Hepatocyte (in vitro differentiated cells): ENCODE measurements around the gene AP3S2.

Experiments used
- EZH2 ChIP-seq: fragments of 200-600 bp; sonication (generic); IDR thresholded peaks from 2 replicates; pipeline ENCODE4 v1.6.1; 2016; ENCODE audit warnings: antibody characterized with exemption, mild to moderate bottlenecking, borderline replicate concordance
- EZH2phosphoT487 ChIP-seq: fragments of 200-600 bp; sonication (generic); IDR thresholded peaks from one replicate; pipeline ENCODE4 v1.6.1; 2018; ENCODE audit warnings: antibody characterized with exemption, mild to moderate bottlenecking, low read depth, moderate library complexity; ENCODE audit not compliant: unreplicated experiment, severe bottlenecking
- TF ChIP-seq, protein P1 (sequence below): fragments of 200-600 bp; sonication (generic); IDR thresholded peaks from 2 replicates; pipeline ENCODE4 v1.5.1; 2016; ENCODE audit warnings: antibody characterized with exemption, mild to moderate bottlenecking; ENCODE audit not compliant: poor library complexity

DNA sequence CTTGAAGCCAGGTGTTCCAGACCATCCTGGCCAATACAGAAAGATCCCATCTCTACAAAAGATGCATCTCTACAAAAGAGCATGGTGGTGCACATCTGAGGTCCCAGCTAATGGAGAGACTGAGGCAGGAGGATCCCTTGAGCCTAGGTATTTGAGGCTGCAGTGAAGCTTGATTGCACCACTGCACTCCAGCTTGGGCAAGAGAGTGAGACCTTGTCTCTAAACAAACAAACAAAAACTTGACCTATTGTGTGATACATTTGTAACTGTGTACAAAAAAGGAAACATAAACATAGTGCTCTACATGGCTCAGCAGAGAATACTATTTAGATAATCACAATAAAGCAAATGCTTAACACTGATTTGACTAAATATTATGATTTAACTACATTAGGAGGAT lies 97.8 kb downstream of the AP3S2 start:
- TF ChIP-seq, protein P1, sequence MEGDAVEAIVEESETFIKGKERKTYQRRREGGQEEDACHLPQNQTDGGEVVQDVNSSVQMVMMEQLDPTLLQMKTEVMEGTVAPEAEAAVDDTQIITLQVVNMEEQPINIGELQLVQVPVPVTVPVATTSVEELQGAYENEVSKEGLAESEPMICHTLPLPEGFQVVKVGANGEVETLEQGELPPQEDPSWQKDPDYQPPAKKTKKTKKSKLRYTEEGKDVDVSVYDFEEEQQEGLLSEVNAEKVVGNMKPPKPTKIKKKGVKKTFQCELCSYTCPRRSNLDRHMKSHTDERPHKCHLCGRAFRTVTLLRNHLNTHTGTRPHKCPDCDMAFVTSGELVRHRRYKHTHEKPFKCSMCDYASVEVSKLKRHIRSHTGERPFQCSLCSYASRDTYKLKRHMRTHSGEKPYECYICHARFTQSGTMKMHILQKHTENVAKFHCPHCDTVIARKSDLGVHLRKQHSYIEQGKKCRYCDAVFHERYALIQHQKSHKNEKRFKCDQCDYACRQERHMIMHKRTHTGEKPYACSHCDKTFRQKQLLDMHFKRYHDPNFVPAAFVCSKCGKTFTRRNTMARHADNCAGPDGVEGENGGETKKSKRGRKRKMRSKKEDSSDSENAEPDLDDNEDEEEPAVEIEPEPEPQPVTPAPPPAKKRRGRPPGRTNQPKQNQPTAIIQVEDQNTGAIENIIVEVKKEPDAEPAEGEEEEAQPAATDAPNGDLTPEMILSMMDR: no peak
- TF ChIP-seq EZH2 (no peak), EZH2phosphoT487 (no peak)
